Mucosa of rectum (tissue), 2 donors: ENCODE results near the gene RNLS.

Experiments used
- H3K27ac ChIP-seq, 2 donors: one replicate each; pipeline ENCODE4 v1.7.0; 2013; ENCODE audit warnings: inconsistent platforms in 2 of 2, low read depth in 2 of 2, low read length in 2 of 2
- H3K27me3 ChIP-seq, 2 donors: one replicate each; pipeline ENCODE4 v1.7.0; 2013; ENCODE audit warnings: low read length in 2 of 2; ENCODE audit not compliant: control insufficient read depth in 2 of 2, insufficient read depth in 2 of 2
- H3K36me3 ChIP-seq, 2 donors: one replicate each; pipeline ENCODE4 v1.7.0; 2013; ENCODE audit warnings: low read length in 2 of 2; ENCODE audit not compliant: control insufficient read depth in 2 of 2, insufficient read depth in 2 of 2
- H3K4me1 ChIP-seq, 2 donors: one replicate each; pipeline ENCODE4 v1.7.0; 2013; ENCODE audit warnings: low read length in 2 of 2, mild to moderate bottlenecking in 1 of 2; ENCODE audit not compliant: control insufficient read depth in 2 of 2, insufficient read depth in 2 of 2
- H3K4me3 ChIP-seq, 2 donors: one replicate each; pipeline ENCODE4 v1.7.0; 2013; ENCODE audit warnings: low read length in 2 of 2
- H3K9ac ChIP-seq, 2 donors: one replicate each; pipeline ENCODE4 v1.7.0; 2013; ENCODE audit warnings: low read length in 2 of 2, low read depth in 1 of 2, mild to moderate bottlenecking in 1 of 2
- H3K9me3 ChIP-seq, 2 donors: one replicate each; pipeline ENCODE4 v1.7.0; 2013; ENCODE audit warnings: low read length in 2 of 2; ENCODE audit not compliant: control insufficient read depth in 2 of 2
- donor health status: healthy.
- donor health status: Normal muscosa, but diverticular disease.

Gene RNLS

GRCh38 chr10:88555190-88555908, 27.8 kb downstream of the RNLS start:
- Histone ChIP-seq H3K4me1 (no peaks in the 10 kb centered on the region), H3K9ac (no peak overlapping the region), H3K36me3 (no peaks in the 10 kb centered on the region), H3K27ac (no peak overlapping the region), H3K4me3 (no peak overlapping the region), H3K9me3 (no peaks in the 10 kb centered on the region), H3K27me3 (no peaks in the 10 kb centered on the region)

- Histone ChIP-seq H3K27ac (no peak overlapping the region), H3K9ac (no peak overlapping the region), H3K4me3 (no peak overlapping the region), H3K4me1 (no peaks in the 10 kb centered on the region), H3K9me3 (no peaks in the 10 kb centered on the region), H3K36me3 (no peaks in the 10 kb centered on the region), H3K27me3 (no peaks in the 10 kb centered on the region)
These were observed 29.9 kb downstream of the RNLS start for GRCh38 chr10:88553116-88553752.

GRCh38 chr10:88551246-88551645, 31.9 kb downstream of the RNLS start:
- no peaks in the 10 kb centered on the region for H3K4me1 ChIP-seq

GRCh38 chr10:88546497-88546896, 36.6 kb downstream of the RNLS start:
- Histone ChIP-seq H3K4me1 (no peaks in the 10 kb centered on the region), H3K36me3 (no peaks in the 10 kb centered on the region), H3K9ac (no peak overlapping the region), H3K27ac (no peak overlapping the region), H3K27me3 (no peaks in the 10 kb centered on the region), H3K9me3 (no peaks in the 10 kb centered on the region), H3K4me3 (no peak overlapping the region)

More at GRCh38 chr10:88551246-88551645, 31.9 kb downstream of the RNLS start:
- H3K9ac ChIP-seq: no peak overlapping the region
- H3K4me3 ChIP-seq: no peak overlapping the region
- no peaks in the 10 kb centered on the region for H3K36me3 ChIP-seq
- no peaks in the 10 kb centered on the region for H3K27me3 ChIP-seq
- H3K9me3 ChIP-seq: no peaks in the 10 kb centered on the region
- no peak overlapping the region for H3K27ac ChIP-seq

- no peaks in the 10 kb centered on the region for H3K4me1 ChIP-seq
- H3K4me3 ChIP-seq: no peak overlapping the region
- no peaks in the 10 kb centered on the region for H3K36me3 ChIP-seq
- H3K27ac ChIP-seq: no peak overlapping the region
- H3K9ac ChIP-seq: no peak overlapping the region
- H3K9me3 ChIP-seq: no peaks in the 10 kb centered on the region
- H3K27me3 ChIP-seq: no peaks in the 10 kb centered on the region
These were observed 37.8 kb downstream of the RNLS start for GRCh38 chr10:88545359-88545758.

GRCh38 chr10:88544140-88544870, 38.8 kb downstream of the RNLS start:
- Histone ChIP-seq H3K9me3 (no peaks in the 10 kb centered on the region), H3K36me3 (no peaks in the 10 kb centered on the region), H3K27ac (no peak overlapping the region), H3K9ac (no peak overlapping the region), H3K4me1 (no peaks in the 10 kb centered on the region), H3K27me3 (no peaks in the 10 kb centered on the region), H3K4me3 (no peak overlapping the region)

- Histone ChIP-seq H3K4me3 (no peak overlapping the region), H3K36me3 (no peaks in the 10 kb centered on the region)
These were observed 40.6 kb downstream of the RNLS start for GRCh38 chr10:88542522-88542921.

GRCh38 chr10:88541116-88541626, 41.9 kb downstream of the RNLS start:
- Histone ChIP-seq H3K9me3 (no peaks in the 10 kb centered on the region), H3K4me1 (no peaks in the 10 kb centered on the region), H3K27ac (no peak overlapping the region), H3K27me3 (no peaks in the 10 kb centered on the region), H3K36me3 (no peaks in the 10 kb centered on the region), H3K9ac (no peak overlapping the region), H3K4me3 (no peak overlapping the region)

More at GRCh38 chr10:88542522-88542921, 40.6 kb downstream of the RNLS start:
- no peaks in the 10 kb centered on the region for H3K4me1 ChIP-seq
- H3K9ac ChIP-seq: no peak overlapping the region
- no peak overlapping the region for H3K27ac ChIP-seq
- H3K9me3 ChIP-seq: no peaks in the 10 kb centered on the region
- no peaks in the 10 kb centered on the region for H3K27me3 ChIP-seq

GRCh38 chr10:88540351-88540750, 42.8 kb downstream of the RNLS start:
- H3K9me3 ChIP-seq: no peaks in the 10 kb centered on the region
- H3K4me1 ChIP-seq: no peaks in the 10 kb centered on the region
- no peak overlapping the region for H3K4me3 ChIP-seq
- H3K9ac ChIP-seq: no peak overlapping the region
- no peaks in the 10 kb centered on the region for H3K36me3 ChIP-seq
- no peaks in the 10 kb centered on the region for H3K27me3 ChIP-seq
- no peak overlapping the region for H3K27ac ChIP-seq

GRCh38 chr10:88538048-88538447, 45.1 kb downstream of the RNLS start:
- H3K27me3 ChIP-seq: no peaks in the 10 kb centered on the region
- H3K27ac ChIP-seq: no peak overlapping the region
- no peak overlapping the region for H3K4me3 ChIP-seq
- H3K36me3 ChIP-seq: no peaks in the 10 kb centered on the region
- no peaks in the 10 kb centered on the region for H3K9me3 ChIP-seq
- no peaks in the 10 kb centered on the region for H3K4me1 ChIP-seq
- H3K9ac ChIP-seq: no peak overlapping the region
